GM19397 (cell line): Measurements from ENCODE around the gene CFAP410.

Source experiments
- ATAC-seq: cut with Tn5 transposase; IDR thresholded peaks from one replicate; pipeline ENCODE4 v1.9.1; 2021; ENCODE audit warnings: mild to moderate bottlenecking, moderate library complexity; ENCODE audit not compliant: unreplicated experiment

Gene CFAP410

DNA sequence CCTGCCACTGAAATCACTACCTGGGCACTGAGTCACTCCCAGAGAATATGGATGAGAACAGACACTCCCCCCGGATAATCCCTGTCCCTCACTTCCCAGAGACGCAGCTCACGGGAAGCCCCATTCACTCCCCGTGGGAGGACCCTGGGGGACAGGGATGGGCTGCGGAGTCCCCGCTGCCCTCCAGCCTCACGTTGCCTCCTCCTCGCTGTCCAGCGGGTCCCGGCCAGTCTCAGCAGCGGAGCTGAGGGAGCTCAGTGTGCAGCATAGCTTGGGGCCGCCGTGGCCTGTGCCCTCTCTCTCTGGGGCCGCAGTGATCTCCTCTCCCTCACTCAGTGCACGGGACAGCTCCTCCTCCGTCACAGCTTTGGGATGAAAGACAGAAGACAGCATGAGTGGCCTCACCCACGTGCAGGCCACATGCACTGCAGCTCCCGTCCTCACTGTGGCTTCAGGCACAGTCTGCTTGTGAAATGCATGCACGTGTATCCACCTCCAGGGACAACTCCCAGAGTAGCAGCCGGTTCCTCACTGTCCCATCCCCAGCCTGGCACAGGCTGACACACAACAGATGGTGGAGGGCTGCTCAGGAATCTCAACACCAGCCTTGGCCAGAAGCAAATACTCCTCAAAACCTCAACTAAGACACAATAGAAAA, 7.4 kb downstream of the CFAP410 start:
- ATAC-seq, result no peak

DNA sequence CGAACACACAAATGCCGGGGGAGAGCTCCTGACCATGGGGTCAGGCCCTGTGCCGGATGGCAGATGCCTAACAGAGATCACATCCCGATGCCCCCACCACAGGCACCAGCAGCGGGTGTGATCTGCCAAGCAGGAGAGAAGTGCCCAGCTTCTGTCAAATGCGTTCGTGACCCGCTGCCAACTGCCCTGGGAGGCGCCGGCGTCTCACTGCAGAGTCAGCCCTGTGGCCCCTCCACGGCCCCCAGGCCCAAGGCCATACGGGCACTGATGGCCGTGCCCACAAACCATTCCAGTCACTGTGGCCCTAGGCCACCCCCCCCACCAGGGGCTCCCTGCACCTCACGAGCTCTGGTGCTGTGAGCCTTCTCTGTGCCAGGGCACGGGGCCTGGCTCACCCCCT, 8.0 kb downstream of the CFAP410 start:
- ATAC-seq, result no peak

DNA sequence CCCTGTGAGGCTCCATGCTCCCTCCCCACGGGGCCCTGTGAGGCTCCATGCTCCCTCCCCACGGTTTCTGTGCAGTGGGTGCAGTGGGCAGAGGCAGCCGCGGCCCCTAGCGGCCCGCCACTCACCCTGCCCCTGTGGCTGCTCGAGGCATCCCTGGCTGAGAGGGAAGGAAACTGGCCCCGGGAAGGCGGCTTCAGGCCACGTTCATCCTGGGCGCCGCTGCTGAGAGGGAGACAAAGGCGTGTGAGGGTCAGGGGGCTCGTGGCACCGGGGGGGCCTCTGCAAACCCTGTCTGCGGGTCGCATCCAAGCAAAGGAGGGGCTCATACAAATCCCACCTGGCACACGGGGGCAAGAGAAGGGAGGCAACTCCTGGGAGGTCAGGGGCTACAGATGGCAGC, 8.5 kb downstream of the CFAP410 start:
- ATAC-seq, result no peak

DNA sequence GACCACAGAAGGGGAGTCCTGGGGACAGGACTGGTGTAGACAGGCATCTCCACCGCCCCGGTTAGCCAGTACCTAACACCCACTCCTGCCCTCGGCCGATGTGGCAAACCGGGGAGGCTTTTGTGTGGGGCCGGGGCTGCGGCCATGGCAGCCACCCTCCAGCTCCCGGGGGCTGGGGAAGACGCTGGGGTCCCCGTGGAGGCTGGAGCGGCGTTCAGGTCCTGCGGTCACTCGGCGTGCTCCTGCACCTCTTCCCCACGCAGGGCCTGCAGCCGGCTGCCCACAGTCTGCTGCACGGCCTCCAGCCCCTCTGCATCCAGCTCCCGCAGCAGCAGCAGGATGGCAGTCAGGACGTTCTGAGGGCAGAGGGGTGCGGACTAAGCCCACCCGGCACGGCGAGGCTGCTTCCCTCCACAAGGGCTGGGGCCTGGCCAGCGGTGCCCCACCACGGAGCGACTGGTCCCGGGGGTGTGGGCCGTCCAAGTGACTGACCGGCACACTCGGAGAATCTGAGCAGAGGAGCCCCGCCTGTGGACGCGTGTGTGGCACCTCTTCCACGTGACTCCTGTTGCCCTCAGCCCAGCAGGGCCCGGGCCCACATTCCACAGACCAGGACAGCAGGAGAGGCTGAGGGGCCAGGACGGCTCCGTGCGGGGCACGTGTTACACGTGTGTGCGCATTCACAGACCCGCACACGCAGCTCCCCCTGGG, 9.1 kb downstream of the CFAP410 start:
- ATAC-seq, result no peak

DNA sequence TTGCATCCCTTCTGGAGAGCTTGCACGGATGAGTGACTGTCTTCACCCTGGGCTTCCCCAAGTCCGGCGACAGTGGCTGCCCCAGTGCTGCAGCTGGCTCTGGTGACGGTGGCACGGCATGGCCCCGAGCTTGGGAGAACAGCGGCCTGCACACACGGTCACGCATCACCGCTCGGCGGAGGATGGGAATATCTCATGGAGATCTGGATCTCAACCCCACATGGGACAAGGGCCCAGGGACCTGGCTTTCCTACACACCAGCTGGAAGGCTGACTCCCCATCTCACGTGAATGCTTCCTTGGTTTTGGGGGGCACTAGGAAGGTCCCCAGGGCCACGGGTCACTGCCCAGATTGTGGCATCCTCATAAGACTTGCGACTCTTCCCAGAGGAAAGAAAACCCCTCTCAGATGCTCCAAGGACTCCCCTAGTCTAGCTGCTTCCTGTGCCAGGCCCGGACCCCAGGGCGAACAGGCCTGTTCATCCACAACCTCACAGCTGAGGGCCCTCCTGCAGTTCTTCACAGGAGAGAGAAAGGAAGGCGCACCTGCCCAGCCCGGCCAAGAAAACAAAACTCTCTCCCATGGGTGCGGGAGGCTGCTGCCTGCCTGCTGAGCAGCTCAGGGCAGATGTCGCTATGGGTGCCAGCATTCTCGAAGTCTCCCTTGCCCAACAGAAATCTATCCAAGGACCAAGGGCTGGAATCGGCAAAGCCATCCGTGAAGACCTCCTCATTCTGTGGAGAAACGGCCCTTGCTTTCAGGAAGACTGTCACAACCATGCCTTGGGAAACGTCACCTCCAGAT, 9.9 kb downstream of the CFAP410 start:
- ATAC-seq, result no peak

DNA sequence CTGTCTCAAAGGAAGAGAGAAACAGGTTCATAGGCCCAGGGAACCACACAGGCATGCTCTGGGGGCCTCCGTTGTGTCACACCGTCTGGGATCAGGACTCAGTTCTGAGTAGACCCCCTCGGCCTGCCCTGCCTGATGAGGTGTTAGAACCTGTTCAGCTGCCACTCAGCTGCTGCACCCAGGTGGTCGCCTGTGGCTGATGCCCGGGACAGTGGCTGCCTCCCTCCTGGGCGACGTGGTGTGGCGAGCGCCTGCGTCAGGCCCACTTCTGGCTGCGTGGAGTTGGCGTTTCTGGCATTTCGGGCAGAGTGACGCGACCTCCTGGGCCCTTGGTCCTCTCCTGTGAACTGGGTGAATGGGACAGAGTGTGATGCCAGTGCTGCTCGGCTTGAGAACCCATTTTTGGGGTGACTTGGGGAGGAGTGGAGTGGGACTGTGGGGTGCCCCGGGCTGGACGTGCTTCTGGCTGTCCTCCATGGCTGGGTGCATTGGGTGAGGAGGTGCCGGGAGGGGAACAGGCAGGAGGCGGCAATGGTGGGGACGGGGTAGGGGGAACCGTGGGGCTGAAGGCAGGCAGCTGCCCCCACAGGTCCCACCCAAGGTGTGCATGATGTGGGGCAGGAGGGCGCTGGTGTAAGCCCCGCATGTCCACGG, 10.8 kb downstream of the CFAP410 start:
- ATAC-seq, result no peak

DNA sequence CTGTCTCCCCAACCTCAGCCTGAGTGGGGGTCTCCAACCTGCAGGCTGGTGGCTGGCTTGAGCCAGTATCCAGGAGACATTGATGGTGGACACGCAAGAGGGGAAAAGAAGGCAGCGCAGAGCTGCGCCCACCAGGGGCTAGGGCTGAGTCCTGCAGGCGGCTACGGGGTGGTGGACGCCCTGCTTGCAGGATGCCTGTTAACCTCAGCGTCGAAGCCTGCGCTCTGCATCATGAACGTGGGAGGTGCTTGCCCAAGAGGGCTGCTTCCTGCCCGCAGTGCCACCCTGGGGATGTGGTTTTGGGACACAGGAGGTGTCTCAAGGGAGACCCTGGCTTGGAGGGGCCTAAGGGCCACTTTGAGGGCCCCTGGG, 11.6 kb downstream of the CFAP410 start:
- no peak for ATAC-seq

DNA sequence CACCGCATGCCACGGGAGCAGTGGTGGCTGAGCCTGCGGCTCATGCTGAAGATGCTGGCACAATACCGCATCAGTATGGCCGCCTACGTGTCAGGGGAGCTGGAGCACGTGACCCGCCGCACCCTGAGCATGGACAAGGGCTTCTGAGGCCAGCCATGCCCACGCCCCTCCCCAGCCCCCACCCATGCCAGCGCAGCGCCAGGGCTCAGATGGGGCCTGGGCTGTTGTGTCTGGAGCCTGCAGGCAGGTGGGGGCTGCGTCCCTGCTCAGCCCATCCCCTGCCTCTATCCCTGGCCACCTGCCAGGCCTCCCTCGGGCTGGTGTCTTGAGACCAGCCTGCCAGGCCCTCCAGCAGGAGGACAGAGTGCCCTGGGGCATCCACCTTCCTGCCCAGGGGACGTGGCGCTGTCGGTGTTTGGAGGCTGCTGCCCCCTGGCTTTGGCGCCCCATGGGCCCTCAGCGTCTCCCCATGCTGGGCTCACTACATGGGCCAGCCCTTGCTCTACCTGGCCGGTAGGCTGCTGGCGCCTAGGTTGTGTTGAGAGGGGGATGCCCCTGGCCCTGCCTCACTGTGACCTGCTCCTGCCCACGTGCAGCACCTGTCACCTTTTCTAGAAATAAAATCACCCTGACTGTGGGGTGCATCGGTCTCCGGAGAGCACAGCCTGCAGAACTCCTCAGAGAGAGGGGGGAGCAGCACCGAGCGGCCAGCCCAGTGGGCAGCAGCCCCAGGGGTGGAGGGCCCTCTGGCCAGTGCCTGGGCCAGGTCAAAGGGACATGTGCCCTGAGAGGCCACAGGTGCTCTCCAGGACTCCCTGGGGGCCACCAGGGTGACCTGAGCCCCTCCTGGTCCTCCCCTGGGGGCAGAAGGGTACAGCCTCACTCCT, 12.2 kb downstream of the CFAP410 start:
- ATAC-seq, result no peak

DNA sequence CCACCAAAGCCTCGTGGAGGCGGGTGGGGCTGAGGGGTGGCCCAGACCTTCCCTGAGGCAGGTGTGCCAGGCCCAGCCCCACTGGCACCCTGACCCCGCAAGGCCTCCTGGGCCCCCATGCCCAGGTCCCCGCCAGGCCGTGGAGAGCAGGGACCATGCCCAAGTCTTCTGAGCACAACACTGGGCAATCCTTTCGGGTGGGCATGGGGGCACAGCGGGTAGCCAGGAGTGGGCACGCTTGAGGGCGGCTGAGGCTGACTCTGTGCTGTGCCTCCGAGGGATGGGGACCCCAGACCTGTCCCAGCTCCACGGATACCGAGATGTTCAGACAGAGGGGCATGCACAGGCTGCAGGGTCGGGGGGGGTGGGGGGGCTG, 12.9 kb downstream of the CFAP410 start:
- ATAC-seq, result no peak

DNA sequence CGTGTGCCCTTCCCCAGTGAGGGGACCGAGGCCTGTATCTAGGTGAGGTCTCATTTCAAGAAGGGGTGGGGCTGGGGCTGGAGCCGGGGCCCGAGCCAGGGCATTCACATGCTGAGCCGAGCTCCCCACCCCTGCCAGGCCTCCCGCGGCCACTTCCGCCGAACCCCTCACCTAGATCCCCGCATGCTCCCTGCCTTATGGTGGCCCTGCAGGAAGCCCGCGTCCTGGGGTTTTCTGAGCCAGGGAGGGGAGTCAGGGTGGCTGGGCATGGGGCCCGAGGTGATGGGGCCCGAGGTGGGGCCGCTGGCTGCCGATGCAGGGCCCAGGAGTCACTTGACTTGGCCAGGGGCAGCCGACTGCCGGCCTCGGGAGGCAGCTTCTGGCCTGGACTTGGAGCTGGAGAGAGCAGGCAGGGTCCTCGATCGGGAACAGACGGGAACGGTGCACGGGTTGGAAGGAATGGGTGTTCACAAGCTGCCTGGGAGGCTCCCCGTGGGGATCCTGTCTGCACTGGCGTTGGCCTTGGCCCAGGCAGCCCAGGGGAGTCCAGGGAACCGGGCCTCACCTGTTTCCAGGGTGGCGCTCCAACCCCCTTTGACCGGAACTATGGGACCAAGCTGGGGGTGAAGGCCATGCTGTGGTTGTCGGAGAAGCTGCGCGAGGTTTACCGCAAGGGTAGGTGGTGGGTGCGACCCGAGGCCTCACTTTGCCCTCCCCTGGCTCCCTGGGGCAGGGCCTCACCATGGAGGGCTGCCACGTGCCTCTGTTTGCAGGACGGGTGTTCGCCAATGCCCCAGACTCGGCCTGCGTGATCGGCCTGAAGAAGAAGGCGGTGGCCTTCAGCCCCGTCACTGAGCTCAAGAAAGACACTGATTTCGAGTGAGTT, 13.6 kb downstream of the CFAP410 start:
- ATAC-seq, result no peak

DNA sequence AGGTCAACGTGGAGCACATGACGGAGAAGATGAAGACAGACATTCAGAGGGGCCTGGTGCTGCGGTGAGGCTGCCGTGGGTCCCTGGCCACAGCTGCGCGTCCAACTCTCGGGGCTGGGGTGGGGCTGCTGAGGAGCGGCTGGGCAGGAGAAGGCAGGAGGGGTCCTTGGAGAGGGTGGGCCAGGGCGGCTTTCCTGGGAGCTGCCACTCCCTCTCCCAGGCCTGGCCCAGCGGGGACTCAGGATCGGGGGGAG, 14.4 kb downstream of the CFAP410 start:
- ATAC-seq, result no peak

DNA sequence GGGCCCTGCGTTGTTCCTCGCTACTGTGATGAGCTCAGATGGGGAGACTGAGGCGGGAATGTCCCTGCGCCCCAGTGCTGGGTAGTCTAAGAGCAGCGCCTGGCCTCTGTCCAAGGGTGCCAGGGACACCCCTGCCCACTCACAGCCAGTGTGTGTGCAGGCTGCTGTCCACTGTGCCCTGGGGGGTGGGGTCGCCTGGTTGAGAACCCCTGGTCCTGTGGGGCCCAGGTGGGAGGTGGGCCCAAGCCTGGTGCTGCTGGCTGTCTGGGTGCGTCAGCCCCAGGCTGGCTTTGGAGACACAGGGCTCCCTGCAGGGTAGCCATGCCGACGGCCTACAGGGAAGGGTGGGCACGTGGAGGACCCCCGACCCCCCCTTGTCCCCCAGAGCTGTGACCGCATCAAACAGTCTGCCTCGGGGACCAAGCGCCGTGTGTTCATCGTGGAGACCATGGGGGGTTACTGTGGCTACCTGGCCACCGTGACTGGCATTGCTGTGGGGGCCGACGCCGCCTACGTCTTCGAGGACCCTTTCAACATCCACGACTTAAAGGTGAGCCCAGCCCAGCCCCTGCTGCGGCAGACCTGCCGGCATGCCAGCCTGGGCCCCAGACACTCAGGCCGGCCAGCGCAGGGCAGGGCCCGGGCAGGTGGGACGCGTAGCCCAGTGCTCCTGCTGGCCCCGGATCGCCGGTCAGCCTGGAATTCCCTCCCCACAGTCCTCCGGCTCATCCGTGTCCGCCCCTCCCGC, 14.9 kb downstream of the CFAP410 start:
- ATAC-seq, result no peak

DNA sequence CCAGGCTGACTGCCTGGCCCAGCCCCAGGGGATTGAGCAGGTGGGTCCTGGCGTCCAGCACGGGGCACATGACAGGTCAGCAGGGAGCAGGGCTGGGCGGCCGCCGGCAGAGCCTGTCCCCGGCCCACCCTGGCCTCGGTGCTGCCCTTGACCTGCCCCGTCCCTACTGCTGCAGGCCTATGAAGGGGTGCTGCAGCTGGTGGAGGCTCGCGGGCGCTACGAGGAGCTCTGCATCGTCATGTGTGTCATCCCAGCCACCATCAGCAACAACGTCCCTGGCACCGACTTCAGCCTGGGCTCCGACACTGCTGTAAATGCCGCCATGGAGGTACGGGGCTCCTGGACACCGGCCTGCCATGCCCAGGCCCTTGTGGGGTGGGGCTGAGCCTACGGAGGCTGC, 15.6 kb downstream of the CFAP410 start:
- ATAC-seq, result no peak

DNA sequence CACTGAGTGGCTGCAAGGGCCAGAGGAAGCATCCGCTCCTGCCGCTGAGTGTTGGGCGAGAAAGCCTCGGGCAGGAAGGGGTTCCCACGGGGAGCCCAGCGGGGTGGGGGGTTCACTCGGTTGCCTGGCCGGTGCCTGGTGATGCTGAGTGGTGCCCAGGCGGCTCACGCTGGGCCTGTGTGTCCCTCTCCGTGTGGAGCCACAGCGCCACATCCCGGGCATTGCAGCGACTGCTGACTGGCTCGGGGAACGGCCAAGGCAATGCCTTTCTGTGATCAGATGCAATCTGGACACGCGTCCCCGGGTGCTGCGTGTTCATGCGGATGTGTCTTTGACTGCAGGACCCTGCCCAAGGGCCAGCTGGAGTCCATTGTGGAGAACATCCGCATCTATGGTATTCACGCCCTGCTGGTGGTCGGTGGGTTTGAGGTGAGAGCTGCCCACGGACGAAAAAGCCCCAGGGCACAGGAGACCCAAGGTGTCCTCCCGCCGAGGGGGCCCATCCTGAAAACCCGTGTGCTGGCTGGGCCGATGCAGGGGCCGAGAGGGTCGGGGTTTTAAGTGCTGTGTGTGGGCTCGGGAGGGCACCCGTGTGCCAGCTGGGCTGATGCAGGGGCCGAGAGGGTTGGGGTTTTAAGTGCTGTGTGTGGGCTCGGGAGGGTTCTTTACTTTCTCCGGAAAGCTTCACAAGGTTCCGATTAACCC, 16.4 kb downstream of the CFAP410 start:
- no peak for ATAC-seq

DNA sequence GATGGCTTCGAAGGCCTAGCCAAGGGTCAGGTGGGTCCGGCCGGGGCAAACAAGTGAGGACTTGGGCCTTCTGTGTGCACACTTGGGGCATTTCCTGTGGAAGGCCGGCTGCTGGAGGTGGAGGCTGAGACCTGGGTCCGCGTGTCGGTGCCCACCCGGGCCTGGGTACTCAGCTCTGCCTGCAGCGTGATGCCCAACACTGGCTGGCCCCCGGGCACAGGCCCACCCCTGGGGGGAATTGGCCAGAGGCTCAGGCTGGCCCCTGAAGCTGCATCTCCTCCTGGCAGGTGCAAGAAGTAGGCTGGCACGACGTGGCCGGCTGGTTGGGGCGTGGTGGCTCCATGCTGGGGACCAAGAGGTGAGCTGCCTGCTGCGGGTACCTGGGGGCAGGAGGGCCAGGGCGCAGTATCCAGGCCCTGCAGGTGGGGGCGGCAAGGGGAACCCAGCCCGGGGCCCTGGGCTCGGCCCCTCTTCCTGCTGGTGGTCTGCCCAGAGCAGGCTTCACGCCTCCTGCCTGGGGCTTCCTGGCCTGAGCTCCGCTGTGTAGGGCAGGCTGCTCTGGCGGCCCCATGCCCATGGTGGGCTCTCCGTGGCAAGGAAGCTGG, 17.2 kb downstream of the CFAP410 start:
- no peak for ATAC-seq

DNA sequence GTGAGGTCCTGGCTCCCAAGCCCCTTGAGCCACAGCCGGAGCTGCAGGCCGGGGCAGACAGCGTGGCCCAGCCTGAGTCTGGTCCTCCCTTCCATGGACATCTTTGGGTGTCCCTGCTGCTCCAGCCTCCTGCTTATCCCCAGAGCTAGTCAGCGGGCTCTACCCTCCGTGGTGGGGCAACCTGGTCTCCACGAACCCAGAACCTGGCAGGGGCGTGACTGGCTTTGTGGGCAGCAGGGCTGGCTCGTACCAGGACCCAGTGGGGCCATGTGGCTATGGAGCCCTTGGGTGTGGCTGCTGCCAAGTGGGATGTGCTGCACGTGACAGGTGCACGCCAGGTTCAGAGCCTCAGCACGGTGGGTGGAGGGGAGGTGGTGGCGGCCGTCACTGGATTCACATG, 18.3 kb downstream of the CFAP410 start:
- no peak for ATAC-seq

DNA sequence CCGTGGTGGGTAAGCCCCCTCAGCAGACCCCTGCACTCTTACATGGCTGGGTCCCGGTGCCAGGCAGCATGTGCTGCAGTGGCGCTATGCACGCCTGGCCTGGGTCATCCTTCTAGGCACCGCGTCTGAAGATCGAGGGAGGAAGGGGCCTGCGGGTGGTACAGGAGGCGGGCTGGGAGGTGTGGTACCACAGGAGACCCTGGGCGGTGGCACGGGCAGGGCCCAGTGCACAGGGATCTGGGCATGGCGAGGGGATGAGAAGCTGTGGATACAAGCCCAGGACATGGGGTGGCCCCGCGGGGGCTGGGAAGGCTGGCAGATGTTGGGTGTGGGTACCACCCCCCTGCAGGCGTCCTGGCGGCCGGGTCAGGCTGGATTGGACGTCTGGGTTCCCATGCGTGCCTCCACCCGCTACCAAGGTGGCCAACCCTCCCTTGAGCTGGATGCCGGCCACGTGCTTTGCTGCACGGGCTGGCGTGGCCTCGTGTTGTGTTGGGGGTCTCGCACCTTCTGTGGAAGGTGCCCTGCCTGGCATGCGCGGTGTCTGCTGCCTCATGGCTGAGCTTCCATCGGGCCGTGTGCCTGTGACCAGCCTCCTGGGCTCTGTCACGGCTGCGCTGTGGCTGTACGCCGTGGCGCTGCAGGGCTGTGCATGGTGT, 19.7 kb downstream of the CFAP410 start:
- no peak for ATAC-seq
